Loucy (cell line): ENCODE data around the gene RHBDD2.

Experiments used
- H2AFZ ChIP-seq: fragments of 200-600 bp; sonication (generic); 2 replicates; pipeline ENCODE4 v1.6.0; 2016; ENCODE audit warnings: antibody characterized with exemption, mild to moderate bottlenecking, low read length, moderate library complexity
- H3F3A ChIP-seq: fragments of 200-600 bp; 2 replicates; pipeline ENCODE4 v1.6.0; 2016; ENCODE audit warnings: antibody characterized with exemption, low read depth, mild to moderate bottlenecking
- H3K27me3 ChIP-seq: fragments of 200-600 bp; sonication (generic); 2 replicates; pipeline ENCODE4 v1.6.1; 2014; ENCODE audit warnings: low read length, mild to moderate bottlenecking; ENCODE audit not compliant: insufficient read depth, poor library complexity, severe bottlenecking
- H3K36me3 ChIP-seq: fragments of 200-600 bp; sonication (generic); 2 replicates; pipeline ENCODE4 v1.6.1; 2016; ENCODE audit warnings: low read length; ENCODE audit not compliant: insufficient read depth
- H3K4me1 ChIP-seq: fragments of 200-600 bp; sonication (generic); 2 replicates; pipeline ENCODE4 v1.5.1; 2014; ENCODE audit warnings: low read length, mild to moderate bottlenecking; ENCODE audit not compliant: insufficient read depth, poor library complexity, severe bottlenecking
- H3K4me2 ChIP-seq: fragments of 200-600 bp; sonication (generic); 2 replicates; pipeline ENCODE4 v1.6.0; 2014; ENCODE audit warnings: antibody characterized with exemption, low read length, low read depth, mild to moderate bottlenecking; ENCODE audit not compliant: poor library complexity, severe bottlenecking
- H3K4me3 ChIP-seq: fragments of 200-600 bp; sonication (generic); 2 replicates; pipeline ENCODE4 v1.5.1; 2014; ENCODE audit warnings: low read length, mild to moderate bottlenecking, mixed read lengths; ENCODE audit not compliant: poor library complexity, severe bottlenecking
- H3K79me2 ChIP-seq: fragments of 200-600 bp; sonication (generic); 2 replicates; pipeline ENCODE4 v1.6.1; 2014; ENCODE audit warnings: low read length; ENCODE audit not compliant: insufficient read depth
- H3K9ac ChIP-seq: fragments of 200-600 bp; sonication (generic); 2 replicates; pipeline ENCODE4 v1.6.0; 2014; ENCODE audit warnings: mild to moderate bottlenecking, low read depth, low read length, moderate library complexity; ENCODE audit not compliant: poor library complexity, severe bottlenecking
- H3K9me2 ChIP-seq: fragments of 200-600 bp; sonication (generic); replicated peaks from 2 replicates; pipeline ENCODE4 v1.6.1; 2016; ENCODE audit warnings: low read depth, low read length, mixed read lengths
- H3K9me3 ChIP-seq: fragments of 200-600 bp; sonication (generic); 2 replicates; pipeline ENCODE4 v1.6.1; 2014; ENCODE audit warnings: mild to moderate bottlenecking, antibody characterized with exemption, low read length, low read depth; ENCODE audit not compliant: insufficient read depth
- H4K20me1 ChIP-seq: fragments of 200-600 bp; sonication (generic); 2 replicates; pipeline ENCODE4 v1.6.0; 2014; ENCODE audit warnings: antibody characterized with exemption, low read length, mild to moderate bottlenecking; ENCODE audit not compliant: insufficient read depth, poor library complexity, severe bottlenecking
- EZH2phosphoT487 ChIP-seq: fragments of 200-600 bp; IDR thresholded peaks from 2 replicates; pipeline ENCODE4 v1.6.1; 2018; ENCODE audit warnings: antibody characterized with exemption, mild to moderate bottlenecking, moderate library complexity, borderline replicate concordance
- TF ChIP-seq, protein P1 (sequence below): fragments of 200-600 bp; sonication (generic); conservative IDR thresholded peaks from 2 replicates; pipeline ENCODE4 v1.5.1; 2014; ENCODE audit warnings: mild to moderate bottlenecking, antibody characterized with exemption, low read length

RHBDD2 gene

DNA sequence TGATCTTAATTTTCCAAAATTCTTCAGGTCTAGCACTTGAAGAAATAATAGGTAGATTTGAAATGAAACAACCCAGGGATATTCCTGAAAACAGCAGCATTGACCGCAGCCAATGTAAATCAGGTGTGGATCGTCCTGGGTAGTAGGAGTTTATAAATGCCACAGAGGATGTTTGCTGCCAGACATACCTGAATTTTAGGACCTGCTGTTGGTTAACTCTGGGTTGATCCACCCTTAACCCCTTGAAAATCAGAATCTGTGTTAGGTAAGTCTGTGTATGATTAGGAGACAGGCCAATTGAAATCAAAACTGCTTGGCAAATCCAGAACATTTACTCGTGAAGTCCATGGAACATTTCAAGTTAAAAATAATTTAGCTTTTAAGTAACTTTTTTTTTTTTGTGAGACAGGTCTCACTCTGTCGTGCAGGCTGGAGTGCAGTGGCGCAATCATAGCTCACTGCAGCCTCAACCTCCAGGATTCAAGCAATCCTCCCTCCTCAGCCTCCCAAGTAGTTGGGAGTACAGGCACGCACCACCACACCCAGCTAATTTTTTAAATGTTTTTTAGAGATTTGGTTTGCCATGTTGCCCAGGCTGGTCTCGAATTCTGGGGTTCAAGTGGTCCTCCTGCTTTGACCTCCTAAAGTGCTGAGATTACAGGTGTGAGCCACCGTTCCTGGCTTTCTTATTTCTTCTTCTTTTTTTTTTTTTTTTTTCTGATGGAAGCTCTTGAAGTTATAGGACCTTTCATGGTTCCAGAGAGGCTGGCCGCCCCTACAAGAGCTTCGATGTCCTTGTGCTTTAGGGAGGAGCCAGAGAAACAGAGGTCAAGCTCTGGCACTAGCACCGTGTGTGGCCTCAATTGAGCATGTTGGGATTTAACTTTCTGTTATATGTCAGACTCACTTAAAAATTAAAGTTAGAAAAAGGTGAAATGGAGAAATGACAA, 38.1 kb downstream of the RHBDD2 start:
- Histone ChIP-seq H3K4me1 (peaks cover 18% of the 10 kb centered on the region), H3K36me3 (no peaks in the 10 kb centered on the region), H3K4me2 (peak overlapping the region; percentile 98), H4K20me1 (peaks cover 8% of the 10 kb centered on the region), H3K79me2 (peaks cover 16% of the 10 kb centered on the region; the same call in 1 of the 2 replicates), H3K9me3 (no peaks in the 10 kb centered on the region), H2AFZ (no peak overlapping the region), H3K9me2 (no peaks in the 10 kb centered on the region), H3K4me3 (peak overlapping the region; percentile 95), H3K9ac (no peak overlapping the region), H3F3A (no peaks in the 10 kb centered on the region), H3K27me3 (no peaks in the 10 kb centered on the region)
- TF ChIP-seq, protein P1, sequence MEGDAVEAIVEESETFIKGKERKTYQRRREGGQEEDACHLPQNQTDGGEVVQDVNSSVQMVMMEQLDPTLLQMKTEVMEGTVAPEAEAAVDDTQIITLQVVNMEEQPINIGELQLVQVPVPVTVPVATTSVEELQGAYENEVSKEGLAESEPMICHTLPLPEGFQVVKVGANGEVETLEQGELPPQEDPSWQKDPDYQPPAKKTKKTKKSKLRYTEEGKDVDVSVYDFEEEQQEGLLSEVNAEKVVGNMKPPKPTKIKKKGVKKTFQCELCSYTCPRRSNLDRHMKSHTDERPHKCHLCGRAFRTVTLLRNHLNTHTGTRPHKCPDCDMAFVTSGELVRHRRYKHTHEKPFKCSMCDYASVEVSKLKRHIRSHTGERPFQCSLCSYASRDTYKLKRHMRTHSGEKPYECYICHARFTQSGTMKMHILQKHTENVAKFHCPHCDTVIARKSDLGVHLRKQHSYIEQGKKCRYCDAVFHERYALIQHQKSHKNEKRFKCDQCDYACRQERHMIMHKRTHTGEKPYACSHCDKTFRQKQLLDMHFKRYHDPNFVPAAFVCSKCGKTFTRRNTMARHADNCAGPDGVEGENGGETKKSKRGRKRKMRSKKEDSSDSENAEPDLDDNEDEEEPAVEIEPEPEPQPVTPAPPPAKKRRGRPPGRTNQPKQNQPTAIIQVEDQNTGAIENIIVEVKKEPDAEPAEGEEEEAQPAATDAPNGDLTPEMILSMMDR = no peak
- no peak for TF ChIP-seq EZH2phosphoT487

- Histone ChIP-seq H3K9me3 (no peaks in the 10 kb centered on the region), H3K27me3 (no peaks in the 10 kb centered on the region), H3K9ac (no peak overlapping the region), H3K36me3 (no peaks in the 10 kb centered on the region), H3K4me3 (no peak overlapping the region), H4K20me1 (peaks cover 3% of the 10 kb centered on the region), H3K4me1 (peaks cover 10% of the 10 kb centered on the region), H3K79me2 (peaks cover 11% of the 10 kb centered on the region; the same call in 1 of the 2 replicates), H3K9me2 (no peaks in the 10 kb centered on the region), H2AFZ (no peak overlapping the region), H3K4me2 (no peak overlapping the region), H3F3A (no peaks in the 10 kb centered on the region)
- no peak for TF ChIP-seq EZH2phosphoT487
- TF ChIP-seq, protein P1 = no peak
Observed at GRCh38 chr7:75920431-75921161, 41.8 kb downstream of the RHBDD2 start.

- no peaks in the 10 kb centered on the region for H3K27me3 ChIP-seq
- no peak overlapping the region for H3K9ac ChIP-seq
- peaks cover 3% of the 10 kb centered on the region for H4K20me1 ChIP-seq
- no peak overlapping the region for H3K4me3 ChIP-seq
- no peak overlapping the region for H2AFZ ChIP-seq
- H3K4me2 ChIP-seq = no peak overlapping the region
- no peak for TF ChIP-seq EZH2phosphoT487
- TF ChIP-seq, protein P1 = no peak
- no peaks in the 10 kb centered on the region for H3K36me3 ChIP-seq
- no peaks in the 10 kb centered on the region for H3K9me2 ChIP-seq
- no peaks in the 10 kb centered on the region for H3K9me3 ChIP-seq
- no peaks in the 10 kb centered on the region for H3F3A ChIP-seq
- peaks cover 1% of the 10 kb centered on the region for H3K4me1 ChIP-seq
- peaks cover 7% of the 10 kb centered on the region; the same call in 1 of the 2 replicates for H3K79me2 ChIP-seq
Observed at GRCh38 chr7:75921479-75921878, 42.6 kb downstream of the RHBDD2 start.
